ENCODE results near the gene C1orf21.

DNA sequence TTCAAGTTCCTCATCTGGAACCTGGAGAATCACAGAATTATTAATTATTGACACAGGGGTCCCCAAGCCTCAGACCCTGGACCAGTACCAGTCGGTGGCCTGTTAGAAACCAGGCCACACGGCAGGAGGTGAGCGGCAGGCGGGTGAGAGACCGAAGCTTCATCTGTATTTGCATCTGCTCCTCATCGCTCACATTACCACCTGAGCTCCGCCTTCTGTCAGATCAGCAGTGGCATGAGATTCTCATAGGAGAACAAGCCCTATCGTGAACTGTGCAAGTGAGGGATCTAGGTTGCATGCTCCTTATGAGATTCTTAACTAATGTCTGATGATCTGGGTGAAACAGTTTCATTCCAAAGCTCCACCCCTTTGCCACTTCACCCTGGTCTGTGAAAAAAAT lies 125.9 kb downstream of the C1orf21 start:
- TF ChIP-seq, protein P1, sequence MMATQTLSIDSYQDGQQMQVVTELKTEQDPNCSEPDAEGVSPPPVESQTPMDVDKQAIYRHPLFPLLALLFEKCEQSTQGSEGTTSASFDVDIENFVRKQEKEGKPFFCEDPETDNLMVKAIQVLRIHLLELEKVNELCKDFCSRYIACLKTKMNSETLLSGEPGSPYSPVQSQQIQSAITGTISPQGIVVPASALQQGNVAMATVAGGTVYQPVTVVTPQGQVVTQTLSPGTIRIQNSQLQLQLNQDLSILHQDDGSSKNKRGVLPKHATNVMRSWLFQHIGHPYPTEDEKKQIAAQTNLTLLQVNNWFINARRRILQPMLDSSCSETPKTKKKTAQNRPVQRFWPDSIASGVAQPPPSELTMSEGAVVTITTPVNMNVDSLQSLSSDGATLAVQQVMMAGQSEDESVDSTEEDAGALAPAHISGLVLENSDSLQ (IDR thresholded peaks at IDR 0.05): no peak
- TF ChIP-seq FOXM1 (IDR thresholded peaks at IDR 0.05; ENCODE audit: borderline replicate concordance) (no peak), NFRKB (IDR thresholded peaks at IDR 0.05) (no peak), TARDBP (IDR thresholded peaks at IDR 0.05) (no peak), HDGF (IDR thresholded peaks at IDR 0.05; ENCODE audit: borderline replicate concordance) (no peak), L3MBTL2 (conservative IDR thresholded peaks at IDR 0.05) (no peak), ARNT (IDR thresholded peaks at IDR 0.05) (no peak)

All from HEK293T (cell line).